ENCODE measurements around the gene LAIR1. TPM values are rescaled to one million over a fixed set of nuclear protein-coding genes. Genes with fewer than 3 reads are reported as not detected.

LAIR1 gene
- polyA plus RNA-seq, 1 donor (not counting 4 experiments of a cell fraction or from before 2014, with no cell fraction given) = not detected

GRCh38 chr19:54351474-54351873 is 13.3 kb downstream of the LAIR1 start:
- no peak overlapping the region for H3K9ac ChIP-seq (ENCODE audit: control insufficient read depth, extremely low read depth, insufficient read depth, low read length)
- H3K4me3 ChIP-seq (ENCODE audit: control insufficient read depth in 2 of 3, extremely low read depth in 1 of 3, insufficient read depth in 2 of 3, low read depth in 1 of 3, low read length in 3 of 3) = no peak overlapping the region
- no peaks in the 10 kb centered on the region for H3K4me1 ChIP-seq (ENCODE audit: control insufficient read depth, extremely low read depth, insufficient read depth, low read length)
- H3K36me3 ChIP-seq (ENCODE audit: control insufficient read depth in 2 of 2, extremely low read depth in 1 of 2, insufficient read depth in 2 of 2, low read length in 2 of 2) = no peaks in the 10 kb centered on the region
- no peaks in the 10 kb centered on the region for H3K9me1 ChIP-seq (ENCODE audit: control insufficient read depth, extremely low read depth, insufficient read depth, low read length)
- TF ChIP-seq CTCF (optimal IDR thresholded peaks at IDR 0.05 in 1 of 3, IDR thresholded peaks at IDR 0.05 in 1 of 3, conservative IDR thresholded peaks at IDR 0.05 in 1 of 3; ENCODE audit: extremely low read depth in 1 of 3, insufficient read depth in 2 of 3, low read length in 3 of 3) (no peak), EZH2 (IDR thresholded peaks at IDR 0.05; ENCODE audit: low read length) (no peak)
- FAIRE-seq (no peak), DNase-seq (ENCODE audit: low read depth, low spot score) (no peak)
- dilution Hi-C loops (cut with MboI; ENCODE audit: extremely low pct_ligation_motif_present, low sequenced_read_pairs) = no loop called here
- H3K9me3 ChIP-seq (ENCODE audit: control insufficient read depth, low read depth, low read length) = peaks cover 2% of the 10 kb centered on the region
- no peaks in the 10 kb centered on the region for H3K79me2 ChIP-seq (ENCODE audit: control insufficient read depth, insufficient read depth, low read length)
- H3K27ac ChIP-seq (ENCODE audit: control insufficient read depth, insufficient read depth, low read length) = no peak overlapping the region
- H2AFZ ChIP-seq (ENCODE audit: control insufficient read depth, low read length) = no peak overlapping the region
- no peak overlapping the region for H3K4me2 ChIP-seq (ENCODE audit: control insufficient read depth, extremely low read depth, insufficient read depth, low read depth, low read length)
- H4K20me1 ChIP-seq (ENCODE audit: control insufficient read depth, extremely low read depth, insufficient read depth, low read length) = no peaks in the 10 kb centered on the region
- H3K27me3 ChIP-seq (ENCODE audit: control insufficient read depth, extremely low read depth, insufficient read depth, low read length) = no peaks in the 10 kb centered on the region

DNA sequence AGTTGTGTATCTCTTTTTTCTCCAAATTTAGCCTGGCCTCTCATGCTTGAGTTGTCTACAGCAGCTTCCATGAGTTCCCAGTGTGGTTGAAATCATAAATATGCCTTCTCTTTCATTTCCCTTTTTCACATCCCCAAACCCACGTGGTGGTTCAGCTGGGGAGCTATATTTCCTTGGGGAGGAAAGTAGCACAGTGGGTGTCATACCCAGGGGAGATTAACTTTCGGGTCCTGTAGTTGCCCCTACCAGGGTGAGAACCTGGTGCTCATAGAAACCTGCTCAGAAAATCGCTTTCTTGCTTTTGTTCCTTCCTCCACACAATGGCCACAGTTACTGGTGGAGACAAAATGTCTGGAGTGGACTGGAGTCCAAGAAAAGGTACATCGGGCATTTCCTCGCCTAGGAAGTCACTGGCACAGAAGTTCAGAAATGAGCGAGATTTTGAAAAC is 18.8 kb downstream of the LAIR1 start:
- FAIRE-seq (no peak), DNase-seq (ENCODE audit: low read depth, low spot score) (no peak)
- Histone ChIP-seq H3K9me3 (ENCODE audit: control insufficient read depth, low read depth, low read length) (peaks cover 2% of the 10 kb centered on the region), H3K27ac (ENCODE audit: control insufficient read depth, insufficient read depth, low read length) (no peak overlapping the region), H3K4me2 (ENCODE audit: control insufficient read depth, extremely low read depth, insufficient read depth, low read depth, low read length) (no peak overlapping the region), H3K9me1 (ENCODE audit: control insufficient read depth, extremely low read depth, insufficient read depth, low read length) (no peaks in the 10 kb centered on the region), H3K4me1 (ENCODE audit: control insufficient read depth, extremely low read depth, insufficient read depth, low read length) (no peaks in the 10 kb centered on the region), H3K4me3 (ENCODE audit: control insufficient read depth in 2 of 3, extremely low read depth in 1 of 3, insufficient read depth in 2 of 3, low read depth in 1 of 3, low read length in 3 of 3) (no peak overlapping the region), H4K20me1 (ENCODE audit: control insufficient read depth, extremely low read depth, insufficient read depth, low read length) (no peaks in the 10 kb centered on the region), H3K27me3 (ENCODE audit: control insufficient read depth, extremely low read depth, insufficient read depth, low read length) (no peaks in the 10 kb centered on the region), H2AFZ (ENCODE audit: control insufficient read depth, low read length) (no peak overlapping the region), H3K36me3 (ENCODE audit: control insufficient read depth in 2 of 2, extremely low read depth in 1 of 2, insufficient read depth in 2 of 2, low read length in 2 of 2) (no peaks in the 10 kb centered on the region), H3K79me2 (ENCODE audit: control insufficient read depth, insufficient read depth, low read length) (no peaks in the 10 kb centered on the region), H3K9ac (ENCODE audit: control insufficient read depth, extremely low read depth, insufficient read depth, low read length) (no peak overlapping the region)
- dilution Hi-C loops (cut with MboI; ENCODE audit: extremely low pct_ligation_motif_present, low sequenced_read_pairs) = no loop called here
- no peak for TF ChIP-seq EZH2 (IDR thresholded peaks at IDR 0.05; ENCODE audit: low read length)
- no peak for TF ChIP-seq CTCF (optimal IDR thresholded peaks at IDR 0.05 in 1 of 3, IDR thresholded peaks at IDR 0.05 in 1 of 3, conservative IDR thresholded peaks at IDR 0.05 in 1 of 3; ENCODE audit: extremely low read depth in 1 of 3, insufficient read depth in 2 of 3, low read length in 3 of 3)
